Activated CD4-positive, alpha-beta T cell treated with anti-CD3 and anti-CD28 coated beads, Interleukin-10, Interleukin-2, amounts not matched to agents 100 ng/mL and 50 ng/mL, durations not matched to agents 16 hours and 8 hours (primary cell): ENCODE measurements around the gene CSTA.

ENCODE experiments used
- DNase-seq: peaks from one replicate; pipeline ENCODE4 v3.0.0-alpha.2; 2020

Gene CSTA

GRCh38 chr3:122322095-122323075, 2.7 kb upstream of the CSTA start:
- DNase-seq = peak; percentile 52

- DNase-seq = no peak
Observed at GRCh38 chr3:122325769-122326168, 721 bp downstream of the CSTA start.

- no peak for DNase-seq
Observed at GRCh38 chr3:122331886-122332285, 6.8 kb downstream of the CSTA start.

- DNase-seq = no peak
Observed at GRCh38 chr3:122332551-122332950, 7.5 kb downstream of the CSTA start.

GRCh38 chr3:122342803-122343202, 17.8 kb downstream of the CSTA start:
- no peak for DNase-seq

- no peak for DNase-seq
Observed at GRCh38 chr3:122343654-122344053, 18.6 kb downstream of the CSTA start.

GRCh38 chr3:122349171-122349570, 24.1 kb downstream of the CSTA start:
- DNase-seq = no peak

GRCh38 chr3:122350814-122351418, 25.9 kb downstream of the CSTA start:
- no peak for DNase-seq

- no peak for DNase-seq
Observed at GRCh38 chr3:122351612-122352011, 26.6 kb downstream of the CSTA start.

GRCh38 chr3:122353215-122353614, 28.2 kb downstream of the CSTA start:
- DNase-seq = no peak

GRCh38 chr3:122353893-122354401, 28.9 kb downstream of the CSTA start:
- no peak for DNase-seq

- DNase-seq = no peak
Observed at GRCh38 chr3:122355612-122356011, 30.6 kb downstream of the CSTA start.

GRCh38 chr3:122356402-122356801, 31.4 kb downstream of the CSTA start:
- DNase-seq = no peak

GRCh38 chr3:122357828-122358702, 33.0 kb downstream of the CSTA start:
- DNase-seq = no peak

- DNase-seq = peak; percentile 5
Observed at GRCh38 chr3:122358703-122359032, 33.6 kb downstream of the CSTA start.

GRCh38 chr3:122362026-122362425, 37.0 kb downstream of the CSTA start:
- no peak for DNase-seq

- DNase-seq = peak; percentile 34
Observed at GRCh38 chr3:122364490-122364889, 39.4 kb downstream of the CSTA start.

GRCh38 chr3:122365073-122365472, 40.0 kb downstream of the CSTA start:
- DNase-seq = peak; percentile 69

- peak; percentile 86 for DNase-seq
Observed at GRCh38 chr3:122365582-122366378, 40.7 kb downstream of the CSTA start.

GRCh38 chr3:122366379-122366749, 41.3 kb downstream of the CSTA start:
- DNase-seq = peak; percentile 11

GRCh38 chr3:122374034-122374433, 49.0 kb downstream of the CSTA start:
- DNase-seq = no peak

GRCh38 chr3:122377975-122378374, 52.9 kb downstream of the CSTA start:
- peak; percentile 25 for DNase-seq
